HFFc6 (cell line): ENCODE measurements around the gene CRX. TPM values are rescaled to one million over a fixed set of nuclear protein-coding genes. Genes with fewer than 3 reads are reported as not detected.
"Not testable (repeated sequence)": the region's sequence is repeated elsewhere in the genome, so short reads cannot be mapped to it uniquely, and the experiment has no call there.

Source experiments
- DNase-seq: peaks from one replicate; pipeline ENCODE4 v3.0.0-alpha.2; 2018
- H3K27ac Mint-ChIP-seq: 2 replicates; pipeline ENCODE4 v1.8.0; 2020; ENCODE audit warnings: mild to moderate bottlenecking, mixed read lengths
- H3K27me3 Mint-ChIP-seq: 2 replicates; pipeline ENCODE4 v1.8.0; 2021; ENCODE audit warnings: mild to moderate bottlenecking, moderate library complexity, mixed read lengths; ENCODE audit not compliant: insufficient read depth
- H3K36me3 Mint-ChIP-seq: 2 replicates; pipeline ENCODE4 v1.8.0; 2021; ENCODE audit warnings: low read depth, mixed read lengths
- H3K4me1 Mint-ChIP-seq: 2 replicates; pipeline ENCODE4 v1.8.0; 2020; ENCODE audit warnings: low read depth, mixed read lengths
- H3K4me3 Mint-ChIP-seq: 2 replicates; pipeline ENCODE4 v1.8.0; 2020; ENCODE audit warnings: mild to moderate bottlenecking, moderate library complexity, mixed read lengths
- H3K9me3 Mint-ChIP-seq: 2 replicates; pipeline ENCODE4 v1.8.0; 2020; ENCODE audit warnings: mild to moderate bottlenecking, mixed read lengths
- total RNA-seq, 6 experiments: library from RNA; stranded (reverse); fragmentation: NEBNext Ultra II Directional; extraction: Animal tissue kit (Norgen Biotek cat#: 25700); gene quantifications; 2 replicates in 1 of 6; 3 replicates in 5 of 6; pipeline ENCODE4 v1.2.3, GENCODE V29; 2021
- TF ChIP-seq, protein P1 (sequence below): fragments of 200-600 bp; sonication (generic); IDR thresholded peaks from 2 replicates; pipeline ENCODE4 v1.5.0; 2021; ENCODE audit warnings: antibody characterized with exemption, mild to moderate bottlenecking

The CRX gene
- total RNA-seq, 6 experiments from 2014 or later: not detected

DNA sequence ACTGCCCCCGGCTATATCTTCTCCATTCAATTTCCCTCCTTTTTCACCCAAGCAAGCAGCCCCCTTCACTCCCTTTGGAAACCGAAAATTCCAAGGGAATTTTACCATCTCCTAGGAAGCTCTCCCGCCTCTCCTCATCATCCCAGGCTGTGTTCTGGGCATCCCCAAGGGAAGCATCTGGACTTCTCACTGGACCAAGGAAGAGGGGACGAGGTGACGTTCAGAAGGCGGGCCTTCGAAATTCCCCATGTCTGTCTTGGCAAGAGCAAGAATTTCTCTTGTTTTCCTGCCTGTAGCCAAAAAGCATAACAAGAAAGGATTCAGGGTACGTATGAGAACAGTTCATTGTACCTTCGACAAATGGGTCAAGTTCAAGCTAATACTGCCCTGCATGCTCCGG is 43.4 kb downstream of the CRX start:
- H3K9me3 Mint-ChIP-seq: no peaks in the 10 kb centered on the region; the same call in 1 of the 2 replicates
- TF ChIP-seq, protein P1, sequence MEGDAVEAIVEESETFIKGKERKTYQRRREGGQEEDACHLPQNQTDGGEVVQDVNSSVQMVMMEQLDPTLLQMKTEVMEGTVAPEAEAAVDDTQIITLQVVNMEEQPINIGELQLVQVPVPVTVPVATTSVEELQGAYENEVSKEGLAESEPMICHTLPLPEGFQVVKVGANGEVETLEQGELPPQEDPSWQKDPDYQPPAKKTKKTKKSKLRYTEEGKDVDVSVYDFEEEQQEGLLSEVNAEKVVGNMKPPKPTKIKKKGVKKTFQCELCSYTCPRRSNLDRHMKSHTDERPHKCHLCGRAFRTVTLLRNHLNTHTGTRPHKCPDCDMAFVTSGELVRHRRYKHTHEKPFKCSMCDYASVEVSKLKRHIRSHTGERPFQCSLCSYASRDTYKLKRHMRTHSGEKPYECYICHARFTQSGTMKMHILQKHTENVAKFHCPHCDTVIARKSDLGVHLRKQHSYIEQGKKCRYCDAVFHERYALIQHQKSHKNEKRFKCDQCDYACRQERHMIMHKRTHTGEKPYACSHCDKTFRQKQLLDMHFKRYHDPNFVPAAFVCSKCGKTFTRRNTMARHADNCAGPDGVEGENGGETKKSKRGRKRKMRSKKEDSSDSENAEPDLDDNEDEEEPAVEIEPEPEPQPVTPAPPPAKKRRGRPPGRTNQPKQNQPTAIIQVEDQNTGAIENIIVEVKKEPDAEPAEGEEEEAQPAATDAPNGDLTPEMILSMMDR: no peak
- peaks cover 13% of the 10 kb centered on the region for H3K27me3 Mint-ChIP-seq
- no peak for DNase-seq
- H3K4me1 Mint-ChIP-seq: peaks cover 6% of the 10 kb centered on the region
- no peaks in the 10 kb centered on the region for H3K36me3 Mint-ChIP-seq
- no peak overlapping the region for H3K27ac Mint-ChIP-seq
- no peak overlapping the region for H3K4me3 Mint-ChIP-seq

- TF ChIP-seq, protein P1: no peak
- Mint-ChIP-seq H3K36me3 (peaks cover 4% of the 10 kb centered on the region; the same call in 1 of the 2 replicates), H3K4me1 (no peaks in the 10 kb centered on the region), H3K4me3 (no peak overlapping the region), H3K9me3 (peaks cover 11% of the 10 kb centered on the region), H3K27ac (no peak overlapping the region), H3K27me3 (peaks cover 33% of the 10 kb centered on the region)
- DNase-seq: no peak
Measured at GRCh38 chr19:47878906-47879305, 57.2 kb downstream of the CRX start.

GRCh38 chr19:47879385-47879784 is 57.6 kb downstream of the CRX start:
- not testable (repeated sequence) for H3K4me1 Mint-ChIP-seq, DNase-seq, H3K4me3 Mint-ChIP-seq, H3K27ac Mint-ChIP-seq, H3K36me3 Mint-ChIP-seq
- Mint-ChIP-seq H3K27me3 (peaks cover 28% of the 10 kb centered on the region), H3K9me3 (peaks cover 11% of the 10 kb centered on the region)

DNA sequence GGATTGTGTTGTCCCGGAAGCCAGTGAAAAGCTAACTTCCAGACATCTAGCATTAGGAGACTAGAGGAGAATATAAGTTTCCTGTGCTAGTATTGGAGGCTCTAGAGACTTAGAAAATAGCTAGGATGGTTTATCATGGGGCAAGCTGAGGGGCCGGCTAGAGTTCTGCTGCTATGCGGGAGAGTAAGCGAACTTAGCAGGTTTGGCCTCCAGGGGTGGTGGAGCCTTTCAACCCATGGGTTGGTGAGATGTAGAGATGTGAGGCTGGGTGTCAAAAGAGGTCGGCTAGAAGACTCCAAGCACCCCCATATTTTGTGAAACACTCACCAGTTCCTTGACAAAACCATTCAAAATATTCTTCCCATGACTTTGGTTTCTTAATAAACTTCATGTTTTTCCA is 60.0 kb downstream of the CRX start:
- H3K4me3 Mint-ChIP-seq: no peak overlapping the region
- H3K27ac Mint-ChIP-seq: no peak overlapping the region
- DNase-seq: no peak
- H3K36me3 Mint-ChIP-seq: peaks cover 4% of the 10 kb centered on the region; the same call in 1 of the 2 replicates
- no peaks in the 10 kb centered on the region for H3K4me1 Mint-ChIP-seq
- H3K27me3 Mint-ChIP-seq: peaks cover 21% of the 10 kb centered on the region
- peaks cover 3% of the 10 kb centered on the region; the same call in 1 of the 2 replicates for H3K9me3 Mint-ChIP-seq
- TF ChIP-seq, protein P1: no peak

DNA sequence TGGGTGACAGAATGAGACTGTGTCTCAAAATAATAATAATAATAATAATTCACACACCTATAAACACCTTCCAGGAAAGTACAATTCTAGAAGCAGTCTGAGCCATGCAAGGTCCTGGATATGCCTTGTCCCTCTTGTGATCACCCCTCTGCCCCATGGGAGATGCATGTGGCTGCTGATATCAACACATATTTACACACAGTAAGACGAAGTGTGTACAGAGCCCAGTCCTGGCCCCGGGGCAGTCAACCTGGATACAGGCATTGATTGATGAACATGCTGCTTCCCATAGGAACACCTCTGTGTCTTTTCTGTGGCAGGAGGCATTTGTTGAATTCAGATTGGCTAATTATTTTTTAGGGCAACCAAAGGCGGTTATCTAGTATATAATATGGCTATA is 61.2 kb downstream of the CRX start:
- peaks cover 13% of the 10 kb centered on the region for H3K27me3 Mint-ChIP-seq
- no peak overlapping the region for H3K27ac Mint-ChIP-seq
- no peak for DNase-seq
- H3K9me3 Mint-ChIP-seq: peaks cover 3% of the 10 kb centered on the region; the same call in 1 of the 2 replicates
- TF ChIP-seq, protein P1: no peak
- H3K4me1 Mint-ChIP-seq: no peaks in the 10 kb centered on the region
- peaks cover 4% of the 10 kb centered on the region; the same call in 1 of the 2 replicates for H3K36me3 Mint-ChIP-seq
- H3K4me3 Mint-ChIP-seq: no peak overlapping the region

DNA sequence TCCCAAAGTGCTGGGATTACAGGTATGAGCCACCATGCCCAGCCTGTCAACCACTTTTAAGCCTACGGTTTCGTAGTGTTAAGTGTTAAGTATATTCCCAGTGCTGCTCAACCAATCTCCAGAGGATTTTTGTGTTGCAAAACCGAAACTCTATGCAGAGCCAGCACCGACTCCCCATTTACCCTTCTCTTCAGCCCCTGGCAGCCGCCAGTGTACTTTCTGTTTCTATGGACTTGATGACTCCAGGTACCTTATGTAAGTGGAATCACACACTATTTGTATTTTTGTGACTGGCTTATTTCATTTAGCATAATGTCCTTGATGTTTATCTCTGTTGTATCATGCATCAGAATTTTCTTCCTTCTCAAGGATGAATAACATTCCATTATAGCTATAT is 63.3 kb downstream of the CRX start:
- TF ChIP-seq, protein P1: no peak
- no peaks in the 10 kb centered on the region for H3K36me3 Mint-ChIP-seq
- H3K27me3 Mint-ChIP-seq: peaks cover 13% of the 10 kb centered on the region
- H3K4me3 Mint-ChIP-seq: no peak overlapping the region
- no peaks in the 10 kb centered on the region for H3K9me3 Mint-ChIP-seq
- H3K4me1 Mint-ChIP-seq: no peaks in the 10 kb centered on the region
- no peak overlapping the region for H3K27ac Mint-ChIP-seq
- no peak for DNase-seq
